CD4-positive, alpha-beta T cell treated with Interleukin-17A for 4 hours (primary cell): ENCODE measurements around the gene MTCL1.

Source experiments
- DNase-seq: peaks from one replicate; pipeline ENCODE4 v3.0.0-alpha.2; 2020; ENCODE audit warnings: mixed read lengths

MTCL1 gene

GRCh38 chr18:8776013-8776943 lies 70.9 kb downstream of the MTCL1 start:
- no peak for DNase-seq

- no peak for DNase-seq
Measured at GRCh38 chr18:8777846-8778245, 72.5 kb downstream of the MTCL1 start.

GRCh38 chr18:8778386-8778785 lies 73.0 kb downstream of the MTCL1 start:
- no peak for DNase-seq

GRCh38 chr18:8778824-8779223 lies 73.5 kb downstream of the MTCL1 start:
- no peak for DNase-seq

GRCh38 chr18:8779251-8779650 lies 73.9 kb downstream of the MTCL1 start:
- no peak for DNase-seq

GRCh38 chr18:8780227-8780626 lies 74.9 kb downstream of the MTCL1 start:
- DNase-seq, result no peak

- no peak for DNase-seq
Measured at GRCh38 chr18:8781671-8782070, 76.3 kb downstream of the MTCL1 start.

- DNase-seq, result no peak
Measured at GRCh38 chr18:8783335-8783993, 78.1 kb downstream of the MTCL1 start.

- DNase-seq, result no peak
Measured at GRCh38 chr18:8783994-8784530, 78.7 kb downstream of the MTCL1 start.

- DNase-seq, result no peak
Measured at GRCh38 chr18:8785261-8785660, 79.9 kb downstream of the MTCL1 start.

GRCh38 chr18:8785855-8786482 lies 80.6 kb downstream of the MTCL1 start:
- DNase-seq, result no peak

GRCh38 chr18:8786483-8787370 lies 81.4 kb downstream of the MTCL1 start:
- no peak for DNase-seq

- DNase-seq, result no peak
Measured at GRCh38 chr18:8787371-8787670, 82.0 kb downstream of the MTCL1 start.

- no peak for DNase-seq
Measured at GRCh38 chr18:8787794-8788193, 82.4 kb downstream of the MTCL1 start.

- DNase-seq, result no peak
Measured at GRCh38 chr18:8788503-8789429, 83.4 kb downstream of the MTCL1 start.

- DNase-seq, result no peak
Measured at GRCh38 chr18:8791171-8791651, 85.9 kb downstream of the MTCL1 start.

- DNase-seq, result no peak
Measured at GRCh38 chr18:8792688-8793316, 87.4 kb downstream of the MTCL1 start.

- DNase-seq, result no peak
Measured at GRCh38 chr18:8793445-8794155, 88.2 kb downstream of the MTCL1 start.

GRCh38 chr18:8794156-8794933 lies 89.0 kb downstream of the MTCL1 start:
- DNase-seq, result no peak
